PFSK-1 (cell line): ENCODE measurements around the gene HPF1.

Experiments
- FOXP2 ChIP-seq: optimal IDR thresholded peaks from 2 replicates; pipeline ENCODE3; 2011; ENCODE audit warnings: borderline replicate concordance, control low read depth, inconsistent platforms; ENCODE audit not compliant: insufficient read depth; ENCODE audit errors: extremely low read length, extremely low read depth
- POLR2AphosphoS5 ChIP-seq: IDR thresholded peaks from 2 replicates; pipeline ENCODE4 v1.6.1; 2012; ENCODE audit warnings: low read depth, mild to moderate bottlenecking, control low read depth, low read length, moderate library complexity
- REST ChIP-seq, 2 experiments: IDR thresholded peaks; 2 replicates each; pipeline versions ENCODE4 v1.6.1 to v1.8.0; 2011 to 2012; ENCODE audit warnings: low read depth in 2 of 2, low read length in 2 of 2, control low read depth in 1 of 2, inconsistent platforms in 1 of 2, mild to moderate bottlenecking in 1 of 2, moderate library complexity in 1 of 2; ENCODE audit not compliant: insufficient read depth in 1 of 2
- SIN3A ChIP-seq: IDR thresholded peaks from 2 replicates; pipeline ENCODE4 v1.6.1; 2012; ENCODE audit warnings: mild to moderate bottlenecking, low read length, moderate library complexity, borderline replicate concordance; ENCODE audit not compliant: insufficient read depth
- TAF1 ChIP-seq: IDR thresholded peaks from 2 replicates; pipeline ENCODE4 v1.6.1; 2012; ENCODE audit warnings: low read length, control low read depth, borderline replicate concordance; ENCODE audit not compliant: insufficient read depth

The HPF1 gene

GRCh38 chr4:169716677-169717076, 41.1 kb downstream of the HPF1 start:
- TF ChIP-seq TAF1 (no peak), SIN3A (no peak), REST (IDR thresholded peaks at IDR 0.05; ENCODE audit: insufficient read depth in 1 of 2, low read depth in 2 of 2, low read length in 2 of 2) (no peak), FOXP2 (no peak), POLR2AphosphoS5 (no peak)

DNA sequence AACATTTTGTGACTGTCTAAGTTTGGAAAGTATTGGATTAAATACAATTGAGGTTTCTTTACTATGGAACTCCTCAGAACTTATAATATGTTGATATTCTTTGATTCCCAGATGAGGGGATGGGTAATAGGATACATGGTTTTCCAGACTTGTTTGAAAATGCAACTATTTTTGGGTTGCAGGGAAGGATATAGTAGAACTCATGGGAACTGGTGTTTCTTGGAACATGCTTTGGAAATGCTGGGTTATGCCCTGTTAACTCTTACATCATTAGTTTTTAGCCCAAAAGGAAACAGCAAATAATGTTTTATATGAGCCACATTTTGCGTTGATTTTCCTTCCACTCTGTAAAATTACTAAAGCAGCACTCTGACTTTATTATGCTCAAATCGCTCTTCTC, 41.9 kb downstream of the HPF1 start:
- TF ChIP-seq POLR2AphosphoS5 (no peak), FOXP2 (no peak), TAF1 (no peak), REST (IDR thresholded peaks at IDR 0.05; ENCODE audit: insufficient read depth in 1 of 2, low read depth in 2 of 2, low read length in 2 of 2) (no peak), SIN3A (no peak)

- TF ChIP-seq TAF1 (no peak), FOXP2 (no peak), SIN3A (no peak), REST (IDR thresholded peaks at IDR 0.05; ENCODE audit: insufficient read depth in 1 of 2, low read depth in 2 of 2, low read length in 2 of 2) (no peak), POLR2AphosphoS5 (no peak)
Observed at GRCh38 chr4:169707958-169708643, 49.6 kb downstream of the HPF1 start.

DNA sequence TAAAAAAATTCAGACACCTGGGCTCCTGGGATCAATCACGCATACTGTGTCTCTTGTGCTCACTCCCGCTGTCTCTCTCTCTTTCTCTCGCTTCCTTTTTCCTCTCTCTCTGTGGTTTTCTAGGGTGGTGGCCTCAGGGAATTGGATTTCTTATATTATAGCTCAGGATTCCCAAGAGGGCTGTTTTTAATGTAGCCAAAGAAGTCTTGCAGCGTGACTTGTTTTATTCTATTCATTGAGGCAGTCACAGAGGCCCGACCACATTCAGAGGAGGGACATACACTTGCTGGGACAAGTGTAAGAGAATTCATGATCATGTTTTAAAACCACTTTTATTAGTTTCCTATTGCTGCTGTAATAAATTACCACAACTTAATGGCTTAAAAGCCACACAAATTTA, 59.4 kb downstream of the HPF1 start:
- TF ChIP-seq REST (IDR thresholded peaks at IDR 0.05; ENCODE audit: insufficient read depth in 1 of 2, low read depth in 2 of 2, low read length in 2 of 2), result no peak
- no peak for TF ChIP-seq SIN3A
- TF ChIP-seq POLR2AphosphoS5, result no peak
- no peak for TF ChIP-seq FOXP2
- TF ChIP-seq TAF1, result no peak

DNA sequence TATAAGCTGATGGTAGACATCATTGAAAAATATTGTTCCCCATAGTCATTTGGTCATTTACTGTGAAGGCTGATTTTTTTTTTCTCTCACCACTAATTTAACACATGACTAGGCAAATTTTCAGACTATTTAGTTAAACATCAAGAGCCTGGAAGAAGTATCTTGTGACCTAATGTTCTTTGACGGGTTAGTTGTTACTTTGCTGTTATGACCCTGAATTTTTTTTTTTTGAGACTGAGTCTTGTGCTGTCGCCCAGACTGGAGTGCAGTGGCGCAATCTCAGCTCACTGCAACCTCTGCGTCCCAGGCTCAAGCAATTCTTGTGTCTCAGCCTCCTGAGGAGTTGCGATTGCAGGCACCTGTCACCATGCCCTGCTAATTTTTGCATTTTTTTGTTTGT, 67.0 kb downstream of the HPF1 start:
- TF ChIP-seq SIN3A (no peak), POLR2AphosphoS5 (no peak), TAF1 (no peak), REST (IDR thresholded peaks at IDR 0.05; ENCODE audit: insufficient read depth in 1 of 2, low read depth in 2 of 2, low read length in 2 of 2) (no peak), FOXP2 (no peak)
